HepG2 (cell line): ENCODE results near the gene NR2F6. TPM values are rescaled to one million over a fixed set of nuclear protein-coding genes. Genes with fewer than 3 reads are reported as not detected.

ENCODE experiments used
- ADNP ChIP-seq: sonication (generic); formaldehyde crosslinking; IDR thresholded peaks from 2 replicates; pipeline ENCODE4 v1.4.0; 2020; ENCODE audit warnings: missing genetic modification reagents
- HNF4A ChIP-seq: sonication (generic); formaldehyde crosslinking; IDR thresholded peaks from 2 replicates; pipeline ENCODE4 v1.4.0; 2020; ENCODE audit warnings: missing genetic modification reagents
- IKZF5 ChIP-seq: IDR thresholded peaks from 2 replicates; pipeline ENCODE4 v1.6.1; 2018; ENCODE audit warnings: missing genetic modification reagents, mild to moderate bottlenecking, missing compliant biosample characterization
- MAFG ChIP-seq: sonication (generic); formaldehyde crosslinking; IDR thresholded peaks from 2 replicates; pipeline ENCODE4 v1.5.1; 2020; ENCODE audit warnings: mild to moderate bottlenecking, missing genetic modification reagents
- NPAS2 ChIP-seq: sonication (generic); formaldehyde crosslinking; IDR thresholded peaks from 2 replicates; pipeline ENCODE4 v1.8.0; 2022; ENCODE audit warnings: mild to moderate bottlenecking, missing genetic modification reagents, borderline replicate concordance
- NR2F1 ChIP-seq, 2 experiments: fragments of 450-650 bp in 1 of 2; formaldehyde crosslinking in 1 of 2; IDR thresholded peaks; 2 replicates each; pipeline versions ENCODE4 v1.5.0 to v1.6.1; 2016 to 2020; ENCODE audit warnings: mild to moderate bottlenecking in 1 of 2, missing compliant biosample characterization in 1 of 2, missing genetic modification reagents in 1 of 2, moderate library complexity in 1 of 2
- POLR2AphosphoS5 ChIP-seq: IDR thresholded peaks from 2 replicates; pipeline ENCODE4 v1.6.1; 2012; ENCODE audit warnings: low read depth, low read length
- PPARG ChIP-seq: conservative IDR thresholded peaks from 2 replicates; pipeline ENCODE4 v1.6.1; 2016; ENCODE audit warnings: missing biosample characterization, missing genetic modification reagents
- REST ChIP-seq, 2 experiments: IDR thresholded peaks; 2 replicates each; pipeline ENCODE4 v1.6.1; 2011 to 2012; ENCODE audit warnings: low read length in 2 of 2, borderline replicate concordance in 1 of 2, low read depth in 1 of 2, mild to moderate bottlenecking in 1 of 2, moderate library complexity in 1 of 2
- SALL2 ChIP-seq: sonication (generic); formaldehyde crosslinking; IDR thresholded peaks from 2 replicates; pipeline ENCODE4 v1.8.1; 2023; ENCODE audit warnings: mild to moderate bottlenecking, missing genetic modification reagents, inconsistent platforms
- ZNF414 ChIP-seq: sonication (generic); formaldehyde crosslinking; IDR thresholded peaks from 2 replicates; pipeline ENCODE4 v1.5.0; 2020; ENCODE audit warnings: missing genetic modification reagents
- ZNF441 ChIP-seq: sonication (generic); formaldehyde crosslinking; IDR thresholded peaks from 2 replicates; pipeline ENCODE4 v1.7.0; 2021; ENCODE audit warnings: missing genetic modification reagents, borderline replicate concordance
- ZNF550 ChIP-seq: sonication (generic); formaldehyde crosslinking; IDR thresholded peaks from 2 replicates; pipeline ENCODE4 v1.4.0; 2020; ENCODE audit warnings: mild to moderate bottlenecking, missing genetic modification reagents, borderline replicate concordance
- ZNF816 ChIP-seq: sonication (generic); formaldehyde crosslinking; IDR thresholded peaks from 2 replicates; pipeline ENCODE4 v1.8.0; 2022; ENCODE audit warnings: missing genetic modification reagents, mild to moderate bottlenecking, borderline replicate concordance
- polyA plus RNA-seq, 8 experiments: library from polyadenylated mRNA; depleted of rRNA in 3 of 8; stranded (reverse) in 7 of 8; unstranded in 1 of 8; fragments of >200 nt; fragmentation: Illumina TruSeq in 4 of 8; extraction: Trizol in 4 of 8; gene quantifications; 2 replicates each; pipeline versions ENCODE4 v1.2.1 to v1.2.3, GENCODE V29; 2011 to 2016; ENCODE audit warnings: low read depth in 4 of 8, missing spikeins in 1 of 8, mixed read lengths in 1 of 8; ENCODE audit not compliant: insufficient read depth in 1 of 8
- total RNA-seq, 5 experiments: library from RNA; depleted of rRNA; stranded (reverse); fragments of >200 nt; fragmentation: Illumina TruSeq; extraction: Trizol; gene quantifications; 2 replicates each; pipeline ENCODE4 v1.2.3, GENCODE V29; 2016; ENCODE audit warnings: low read depth in 1 of 5
- TF ChIP-seq, protein P1 (sequence below): sonication (generic); formaldehyde crosslinking; IDR thresholded peaks from 2 replicates; pipeline ENCODE4 v1.8.0; 2022; ENCODE audit warnings: mild to moderate bottlenecking, missing genetic modification reagents, moderate library complexity
- TF ChIP-seq, protein P2 (sequence below): sonication (generic); formaldehyde crosslinking; conservative IDR thresholded peaks from 2 replicates; pipeline ENCODE4 v1.8.0; 2022; ENCODE audit warnings: low read depth, missing genetic modification reagents

NR2F6 gene
- total and polyA plus RNA-seq, 2 of the 13 experiments (the other 11 are each of a cell fraction or from before 2014, with no cell fraction given), result 30.9 to 72.4 TPM

- TF ChIP-seq, protein P1, sequence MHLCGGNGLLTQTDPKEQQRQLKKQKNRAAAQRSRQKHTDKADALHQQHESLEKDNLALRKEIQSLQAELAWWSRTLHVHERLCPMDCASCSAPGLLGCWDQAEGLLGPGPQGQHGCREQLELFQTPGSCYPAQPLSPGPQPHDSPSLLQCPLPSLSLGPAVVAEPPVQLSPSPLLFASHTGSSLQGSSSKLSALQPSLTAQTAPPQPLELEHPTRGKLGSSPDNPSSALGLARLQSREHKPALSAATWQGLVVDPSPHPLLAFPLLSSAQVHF, result no peak
- TF ChIP-seq ZNF414 (CRISPR knock-in tag) (no peak), IKZF5 (peak; percentile 19; the same call in 1 of the 2 replicates), REST (IDR thresholded peaks at IDR 0.05; ENCODE audit: borderline replicate concordance in 1 of 2, low read depth in 1 of 2, low read length in 2 of 2) (no peak), SALL2 (CRISPR knock-in tag) (0 out of 2 replicates have a peak, but pooled peaks have one; percentile 36), HNF4A (CRISPR knock-in tag) (peak; percentile 59), MAFG (CRISPR knock-in tag) (no peak), POLR2AphosphoS5 (peak; percentile 64), ZNF441 (peak; percentile 20; the same call in 1 of the 2 replicates), NPAS2 (no peak), ZNF816 (CRISPR knock-in tag) (0 out of 2 replicates have a peak, but pooled peaks have one; percentile 13), PPARG (CRISPR knock-in tag) (peak; percentile 88), ADNP (peak; percentile 97), NR2F1 (CRISPR knock-in tag; IDR thresholded peaks at IDR 0.05) (peak; percentile 69 to 78), ZNF550 (CRISPR knock-in tag) (no peak)
- TF ChIP-seq, protein P2, sequence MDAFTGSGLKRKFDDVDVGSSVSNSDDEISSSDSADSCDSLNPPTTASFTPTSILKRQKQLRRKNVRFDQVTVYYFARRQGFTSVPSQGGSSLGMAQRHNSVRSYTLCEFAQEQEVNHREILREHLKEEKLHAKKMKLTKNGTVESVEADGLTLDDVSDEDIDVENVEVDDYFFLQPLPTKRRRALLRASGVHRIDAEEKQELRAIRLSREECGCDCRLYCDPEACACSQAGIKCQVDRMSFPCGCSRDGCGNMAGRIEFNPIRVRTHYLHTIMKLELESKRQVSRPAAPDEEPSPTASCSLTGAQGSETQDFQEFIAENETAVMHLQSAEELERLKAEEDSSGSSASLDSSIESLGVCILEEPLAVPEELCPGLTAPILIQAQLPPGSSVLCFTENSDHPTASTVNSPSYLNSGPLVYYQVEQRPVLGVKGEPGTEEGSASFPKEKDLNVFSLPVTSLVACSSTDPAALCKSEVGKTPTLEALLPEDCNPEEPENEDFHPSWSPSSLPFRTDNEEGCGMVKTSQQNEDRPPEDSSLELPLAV (CRISPR knock-in tag), result no peak
These were observed 1.1 kb upstream of the NR2F6 start (continued) for GRCh38 chr19:17246681-17247425.
